ENCODE results near the gene COL5A3.
"Not testable (repeated sequence)": the region's sequence is repeated elsewhere in the genome, so short reads cannot be mapped to it uniquely, and the experiment has no call there.

COL5A3 gene

GRCh38 chr19:9970481-9970880 is 39.8 kb downstream of the COL5A3 start:
- no peak for DNase-seq

GRCh38 chr19:9969688-9969975 is 40.7 kb downstream of the COL5A3 start:
- no peak for DNase-seq

GRCh38 chr19:9968820-9969687 is 41.2 kb downstream of the COL5A3 start:
- DNase-seq, result no peak

GRCh38 chr19:9967326-9967725 is 43.0 kb downstream of the COL5A3 start:
- no peak for DNase-seq

- no peak for DNase-seq
Measured at GRCh38 chr19:9966448-9966847, 43.9 kb downstream of the COL5A3 start.

GRCh38 chr19:9966024-9966423 is 44.3 kb downstream of the COL5A3 start:
- DNase-seq, result no peak

GRCh38 chr19:9962623-9963290 is 47.5 kb downstream of the COL5A3 start:
- DNase-seq, result no peak

GRCh38 chr19:9961103-9961502 is 49.2 kb downstream of the COL5A3 start:
- no peak for DNase-seq

GRCh38 chr19:9958379-9958821 is 51.9 kb downstream of the COL5A3 start:
- DNase-seq, result no peak

GRCh38 chr19:9956956-9957355 is 53.3 kb downstream of the COL5A3 start:
- DNase-seq, result no peak

- DNase-seq, result no peak
Measured at GRCh38 chr19:9953802-9954542, 56.3 kb downstream of the COL5A3 start.

- no peak for DNase-seq
Measured at GRCh38 chr19:9952276-9952675, 58.0 kb downstream of the COL5A3 start.

GRCh38 chr19:9947441-9947840 is 62.9 kb downstream of the COL5A3 start:
- DNase-seq, result no peak

- not testable (repeated sequence) for DNase-seq
Measured at GRCh38 chr19:9946528-9947125, 63.7 kb downstream of the COL5A3 start.

GRCh38 chr19:9945319-9945966 is 64.9 kb downstream of the COL5A3 start:
- no peak for DNase-seq

GRCh38 chr19:9943744-9944143 is 66.6 kb downstream of the COL5A3 start:
- DNase-seq, result no peak

GRCh38 chr19:9941671-9942070 is 68.6 kb downstream of the COL5A3 start:
- no peak for DNase-seq

GRCh38 chr19:9941231-9941630 is 69.1 kb downstream of the COL5A3 start:
- DNase-seq, result no peak

- no peak for DNase-seq
Measured at GRCh38 chr19:9940778-9941177, 69.5 kb downstream of the COL5A3 start.

- DNase-seq, result no peak
Measured at GRCh38 chr19:9939301-9939913, 70.9 kb downstream of the COL5A3 start.

GRCh38 chr19:9937001-9937411 is 73.3 kb downstream of the COL5A3 start:
- DNase-seq, result no peak

- no peak for DNase-seq
Measured at GRCh38 chr19:9936326-9937000, 73.8 kb downstream of the COL5A3 start, which contains the start of gene OLFM2. TSS of gene OLFM2 (minus strand) at chr19:9936515. CDS start at chr19:9936366, 149 bp downstream.

All from NCI-H1092 treated with DMSO at 0.1 percent for 48 hours (cell line).